GM21825 (cell line): Measurements from ENCODE around the gene DGKI.

ENCODE experiments used
- ATAC-seq: cut with Tn5 transposase; IDR thresholded peaks from one replicate; pipeline ENCODE4 v1.9.1; 2021; ENCODE audit warnings: mild to moderate bottlenecking, moderate library complexity; ENCODE audit not compliant: unreplicated experiment

DGKI gene

GRCh38 chr7:137611606-137612005, 235.2 kb downstream of the DGKI start:
- ATAC-seq, result no peak

DNA sequence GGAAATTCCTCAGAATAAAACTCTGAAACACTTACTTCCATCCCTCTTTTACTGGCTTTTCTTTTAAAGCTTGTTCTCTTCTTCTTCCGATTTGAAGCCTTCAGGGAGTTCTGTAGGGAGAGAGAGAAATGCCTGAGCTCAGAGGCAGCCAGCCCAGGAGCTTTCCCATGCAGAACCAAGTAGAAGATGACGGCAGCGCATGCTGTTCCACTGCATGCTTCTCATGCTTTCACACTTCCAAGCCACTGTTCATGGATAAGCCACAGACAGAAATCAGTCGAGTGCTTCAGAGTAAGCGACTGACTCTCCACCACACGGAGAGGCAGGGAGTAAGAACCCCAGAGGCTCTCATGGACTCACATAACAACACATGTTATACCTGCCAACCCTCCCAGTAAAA, 237.3 kb downstream of the DGKI start:
- no peak for ATAC-seq

GRCh38 chr7:137606061-137606674, 240.6 kb downstream of the DGKI start:
- ATAC-seq, result no peak

DNA sequence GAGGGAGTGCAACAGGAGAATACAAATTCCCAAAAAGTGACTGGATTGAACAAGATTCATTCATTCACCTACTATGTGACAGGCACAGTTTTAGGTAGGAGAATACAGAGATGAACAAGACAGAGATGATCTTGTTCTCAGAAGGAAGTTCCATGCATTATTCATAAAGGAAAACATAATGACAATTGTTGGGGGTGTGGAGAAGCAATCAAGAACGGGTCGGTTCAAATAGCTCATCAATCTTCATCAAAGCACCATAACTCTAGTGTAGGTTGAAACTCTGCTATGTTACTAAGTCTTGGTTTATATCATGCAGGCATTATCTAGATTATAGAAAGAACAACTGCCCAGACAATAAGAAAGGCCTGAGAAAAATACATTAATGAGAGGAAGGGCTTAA, 243.7 kb downstream of the DGKI start:
- ATAC-seq, result no peak

DNA sequence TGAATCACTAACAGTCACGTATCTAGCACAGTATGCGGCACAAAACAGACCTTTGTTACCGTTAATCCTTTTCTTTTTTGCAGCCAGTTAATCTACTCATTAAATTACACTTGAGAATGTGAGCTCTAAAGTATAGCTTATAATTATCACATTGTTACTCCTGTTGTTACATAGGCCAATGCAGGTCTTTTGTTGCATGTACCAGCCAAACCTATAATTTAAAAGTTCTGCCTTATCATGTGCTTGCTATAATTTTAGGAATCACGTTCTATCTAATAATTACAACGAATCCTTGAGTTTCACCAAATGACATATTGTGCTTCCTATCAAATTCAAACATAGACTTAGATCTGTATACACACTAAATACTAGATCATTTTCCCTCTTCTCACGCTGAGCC, 245.1 kb downstream of the DGKI start:
- no peak for ATAC-seq

GRCh38 chr7:137597856-137598255, 248.9 kb downstream of the DGKI start:
- ATAC-seq, result no peak

- ATAC-seq, result no peak
Measured at GRCh38 chr7:137593115-137593711, 253.6 kb downstream of the DGKI start.

DNA sequence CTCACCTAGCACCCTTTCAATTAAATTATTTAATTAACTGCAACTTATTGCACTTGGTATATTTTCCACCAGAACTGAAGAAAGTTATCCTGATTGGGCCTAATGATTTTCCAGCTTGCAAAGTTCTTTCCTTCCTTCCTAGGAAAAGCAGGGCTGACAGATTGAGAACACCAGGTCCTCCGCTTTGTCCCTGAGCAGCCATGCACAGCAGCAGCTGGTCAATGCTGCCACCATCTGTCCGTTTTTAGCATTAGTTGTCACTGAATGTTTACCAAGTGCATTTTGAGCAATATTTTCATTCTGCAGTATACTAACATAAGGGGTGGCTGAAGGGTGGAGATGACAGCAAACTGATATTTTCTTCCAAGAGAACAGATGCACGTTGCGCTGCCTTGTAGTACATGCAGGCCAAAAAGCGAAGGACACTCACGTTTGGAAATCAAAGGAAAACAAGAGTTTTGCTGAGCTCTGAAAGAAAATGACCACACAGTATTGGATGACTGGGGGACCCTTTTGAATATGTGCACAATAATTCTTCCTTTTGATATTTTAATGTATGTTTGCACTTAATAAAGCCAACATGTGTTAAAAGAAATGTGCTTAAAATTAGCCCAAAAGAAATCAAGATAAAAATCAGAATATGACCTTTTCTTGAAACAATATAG, 254.4 kb downstream of the DGKI start:
- ATAC-seq, result peak; percentile 80

DNA sequence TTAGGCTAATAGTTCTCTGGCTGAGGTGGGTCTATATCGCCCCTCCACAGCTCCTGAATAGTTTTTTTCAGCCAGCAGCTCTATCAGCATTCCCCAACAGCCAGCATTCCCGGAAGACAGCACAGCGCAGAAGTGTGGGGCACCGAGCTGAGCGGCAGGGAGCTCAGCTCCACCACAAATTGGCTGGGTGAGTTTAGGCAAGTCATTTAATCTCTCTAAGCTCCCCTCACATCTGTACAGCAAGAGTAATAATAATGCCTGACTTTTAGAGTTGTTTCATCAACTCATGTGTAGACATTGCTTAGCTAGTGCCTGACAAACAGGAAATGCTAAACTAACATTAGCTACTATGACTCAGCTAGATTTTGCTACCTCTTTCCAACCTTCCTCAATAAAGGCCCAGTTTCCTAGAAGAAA, 255.3 kb downstream of the DGKI start:
- ATAC-seq, result no peak

- no peak for ATAC-seq
Measured at GRCh38 chr7:137590756-137591305, 255.9 kb downstream of the DGKI start.

DNA sequence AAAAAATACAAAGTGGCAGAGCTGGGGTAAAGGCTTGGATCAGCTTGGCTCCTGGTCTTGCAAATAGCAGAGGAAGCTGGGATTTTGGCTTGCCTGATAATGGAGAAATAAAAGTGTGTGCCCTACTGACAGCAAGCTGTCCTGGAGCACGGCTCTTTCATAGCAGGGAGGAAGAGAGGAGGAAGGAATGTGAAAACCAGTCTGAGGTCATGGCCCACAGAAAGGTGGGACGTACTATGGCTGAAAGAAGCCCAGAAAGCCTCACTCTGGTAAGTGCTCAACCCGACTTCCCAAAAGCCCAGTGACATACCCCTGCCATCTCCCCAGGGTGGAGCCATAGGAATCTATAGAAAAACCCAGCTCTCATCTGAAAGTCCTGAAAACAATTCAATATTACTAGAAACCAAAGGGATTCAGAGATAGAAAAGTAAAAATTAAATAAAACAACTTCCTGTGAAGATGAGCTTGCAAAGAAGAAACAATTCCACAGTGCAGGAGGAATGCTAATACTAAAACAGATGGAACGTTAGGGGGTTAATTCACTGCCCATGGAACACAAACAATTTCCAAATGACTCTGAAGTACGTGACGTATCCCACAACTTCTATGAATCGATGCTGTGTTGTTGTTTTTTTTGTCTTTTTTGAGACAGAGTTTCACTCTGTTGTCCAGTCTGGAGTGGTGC, 256.6 kb downstream of the DGKI start:
- no peak for ATAC-seq

- ATAC-seq, result no peak
Measured at GRCh38 chr7:137587326-137587725, 259.4 kb downstream of the DGKI start.

- no peak for ATAC-seq
Measured at GRCh38 chr7:137585591-137585990, 261.2 kb downstream of the DGKI start.

- no peak for ATAC-seq
Measured at GRCh38 chr7:137583172-137583571, 263.6 kb downstream of the DGKI start.

DNA sequence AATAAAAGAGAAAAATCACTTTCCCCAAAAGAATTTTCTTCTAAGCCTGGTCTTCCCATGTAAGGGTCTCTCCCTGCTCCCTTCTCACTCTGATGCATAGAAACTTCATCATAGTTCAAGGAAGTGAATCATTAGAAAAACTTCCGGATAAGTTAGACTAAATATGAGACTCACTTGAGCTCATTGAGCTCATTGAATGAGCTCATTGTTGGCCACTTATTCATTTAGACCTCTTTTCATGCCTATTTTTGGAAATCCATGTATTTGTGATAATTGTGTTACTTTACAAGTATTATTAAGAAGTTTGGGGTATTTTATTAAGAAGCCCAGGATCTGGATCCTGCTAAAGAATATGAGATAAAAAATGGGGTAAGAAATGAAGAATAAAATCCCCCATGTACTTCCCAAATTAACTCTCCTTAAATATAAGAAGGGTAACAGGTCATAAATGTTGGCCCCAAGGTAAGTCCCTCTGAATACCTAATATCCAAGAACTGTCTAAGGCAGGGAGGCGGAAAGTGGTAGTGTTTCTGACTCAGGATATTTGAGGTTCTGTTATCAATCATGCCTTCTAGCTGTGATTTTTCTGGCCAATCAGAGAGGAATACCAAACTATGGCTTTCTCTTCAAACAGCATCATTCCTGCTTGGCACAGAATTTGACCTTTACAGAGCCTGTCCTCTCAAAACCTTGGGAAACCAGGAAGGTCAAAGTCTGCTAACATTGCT, 266.7 kb downstream of the DGKI start:
- ATAC-seq, result no peak

GRCh38 chr7:137578541-137578940, 268.2 kb downstream of the DGKI start:
- ATAC-seq, result no peak

GRCh38 chr7:137577184-137577583, 269.6 kb downstream of the DGKI start:
- no peak for ATAC-seq

GRCh38 chr7:137576481-137576880, 270.3 kb downstream of the DGKI start:
- ATAC-seq, result no peak

GRCh38 chr7:137574812-137575211, 272.0 kb downstream of the DGKI start:
- ATAC-seq, result no peak

GRCh38 chr7:137572056-137572784, 274.6 kb downstream of the DGKI start:
- ATAC-seq, result no peak
